ENCODE results near the gene MRPS34.

MRPS34 gene

GRCh38 chr16:1794908-1795666 is 22.2 kb upstream of the MRPS34 start:
- no peak for DNase-seq (ENCODE audit: low spot score)

GRCh38 chr16:1794221-1794871 is 21.4 kb upstream of the MRPS34 start:
- no peak for DNase-seq (ENCODE audit: low spot score)

GRCh38 chr16:1793578-1794220 is 20.8 kb upstream of the MRPS34 start, which contains the start of gene IGFALS:
IGFALS (minus strand) TSS chr16:1793705; CDS start chr16:1793652, 53 bp downstream.
- DNase-seq (ENCODE audit: low spot score): no peak

GRCh38 chr16:1792836-1793577 is 20.1 kb upstream of the MRPS34 start:
- no peak for DNase-seq (ENCODE audit: low spot score)

- no peak for DNase-seq (ENCODE audit: low spot score)
These were observed 19.2 kb upstream of the MRPS34 start for GRCh38 chr16:1791943-1792812.

GRCh38 chr16:1791256-1791942 is 18.5 kb upstream of the MRPS34 start:
- DNase-seq (ENCODE audit: low spot score): no peak

- no peak for DNase-seq (ENCODE audit: low spot score)
These were observed 17.8 kb upstream of the MRPS34 start for GRCh38 chr16:1790611-1791255.

GRCh38 chr16:1790261-1790610 is 17.3 kb upstream of the MRPS34 start:
- no peak for DNase-seq (ENCODE audit: low spot score)

- no peak for DNase-seq (ENCODE audit: low spot score)
These were observed 16.7 kb upstream of the MRPS34 start for GRCh38 chr16:1789643-1790045.

GRCh38 chr16:1788708-1789100 is 15.8 kb upstream of the MRPS34 start:
- DNase-seq (ENCODE audit: low spot score): no peak

GRCh38 chr16:1788095-1788707 is 15.3 kb upstream of the MRPS34 start:
- no peak for DNase-seq (ENCODE audit: low spot score)

GRCh38 chr16:1787322-1788094 is 14.6 kb upstream of the MRPS34 start:
- DNase-seq (ENCODE audit: low spot score): no peak

GRCh38 chr16:1787056-1787321 is 14.1 kb upstream of the MRPS34 start:
- no peak for DNase-seq (ENCODE audit: low spot score)

- DNase-seq (ENCODE audit: low spot score): no peak
These were observed 13.5 kb upstream of the MRPS34 start for GRCh38 chr16:1786242-1787055.

GRCh38 chr16:1785846-1786170 is 12.9 kb upstream of the MRPS34 start:
- no peak for DNase-seq (ENCODE audit: low spot score)

- no peak for DNase-seq (ENCODE audit: low spot score)
These were observed 12.3 kb upstream of the MRPS34 start for GRCh38 chr16:1784977-1785845.

GRCh38 chr16:1782408-1783264 is 9.7 kb upstream of the MRPS34 start, which contains the start of the genes NUBP2 and SPSB3:
NUBP2 (plus strand) TSS chr16:1782960; CDS start chr16:1783021, 61 bp downstream.
SPSB3 (minus strand) TSS chr16:1782571; CDS start chr16:1781483, 1,088 bp downstream.
- peak; percentile 100 for DNase-seq (ENCODE audit: low spot score)

Data from RKO (cell line).